Left ventricle myocardium inferior (tissue), 1 donor: ENCODE data around the gene SFMBT1. TPM values are rescaled to one million over a fixed set of nuclear protein-coding genes. Genes with fewer than 3 reads are reported as not detected.
"Not testable (repeated sequence)": the region's sequence is repeated elsewhere in the genome, so short reads cannot be mapped to it uniquely, and the experiment has no call there.

ENCODE experiments used
- DNase-seq: peaks from one replicate; pipeline ENCODE4 v3.0.0-alpha.2; 2020
- H3K27ac ChIP-seq: fragments of 200-600 bp; replicated peaks from 2 replicates; pipeline ENCODE4 v1.8.0; 2021
- H3K27me3 ChIP-seq: fragments of 200-600 bp; 2 replicates; pipeline ENCODE4 v1.8.0; 2021; ENCODE audit warnings: low read depth
- H3K36me3 ChIP-seq: fragments of 200-600 bp; 2 replicates; pipeline ENCODE4 v1.8.0; 2021
- H3K4me1 ChIP-seq: fragments of 200-600 bp; 2 replicates; pipeline ENCODE4 v1.8.0; 2021
- H3K4me3 ChIP-seq: fragments of 200-600 bp; 2 replicates; pipeline ENCODE4 v1.8.0; 2021; ENCODE audit warnings: mild to moderate bottlenecking, moderate library complexity
- H3K9me3 ChIP-seq: fragments of 200-600 bp; replicated peaks from 2 replicates; pipeline ENCODE4 v1.8.0; 2021
- intact Hi-C: fragments of 100-400 bp; cut with micrococcal nuclease; formaldehyde crosslinking; loops from one replicate; pipeline ENCODE4 v1.11.0; 2022
- total RNA-seq: library from RNA; stranded (reverse); fragmentation: NEBNext Ultra II Directional; extraction: Animal tissue kit (Norgen Biotek cat#: 25700); gene quantifications from one replicate; pipeline ENCODE4 v1.2.1, GENCODE V29; 2021
- TF ChIP-seq, protein P1 (sequence below): fragments of 200-600 bp; IDR thresholded peaks from 2 replicates; pipeline ENCODE4 v1.8.0; 2021; ENCODE audit warnings: antibody characterized with exemption, mild to moderate bottlenecking, borderline replicate concordance
- donor health status: DM: no; HTN: yes; CAD: no; lungs with severe emphysema.

Gene SFMBT1
- total RNA-seq, 1 donor from 2014 or later: 15.9 TPM

DNA sequence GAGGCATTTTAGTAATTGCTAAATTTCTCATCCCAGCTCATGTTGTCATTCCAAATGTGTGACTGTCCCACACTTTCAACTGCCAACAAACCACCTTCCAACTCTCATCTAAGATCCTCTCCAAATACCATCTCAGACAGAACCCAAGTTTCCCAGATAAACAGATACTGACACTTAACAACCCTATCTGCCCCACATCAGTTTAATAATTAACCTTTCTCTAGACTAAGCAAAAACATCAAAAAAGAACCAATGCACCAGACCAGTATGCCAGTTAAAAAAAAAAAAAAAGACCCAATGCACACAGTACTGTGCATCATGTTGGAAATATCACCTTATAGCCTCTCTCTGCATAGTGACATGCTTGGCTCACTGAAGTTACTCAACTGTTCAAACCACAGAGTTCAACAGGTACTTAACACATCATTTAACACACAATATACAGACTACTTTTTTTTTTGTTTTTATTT is 5.5 kb downstream of the SFMBT1 start:
- Histone ChIP-seq H3K27ac (no peak overlapping the region), H3K9me3 (no peaks in the 10 kb centered on the region), H3K27me3 (no peaks in the 10 kb centered on the region), H3K4me1 (peaks cover 48% of the 10 kb centered on the region), H3K4me3 (no peak overlapping the region), H3K36me3 (no peaks in the 10 kb centered on the region)
- TF ChIP-seq, protein P1, sequence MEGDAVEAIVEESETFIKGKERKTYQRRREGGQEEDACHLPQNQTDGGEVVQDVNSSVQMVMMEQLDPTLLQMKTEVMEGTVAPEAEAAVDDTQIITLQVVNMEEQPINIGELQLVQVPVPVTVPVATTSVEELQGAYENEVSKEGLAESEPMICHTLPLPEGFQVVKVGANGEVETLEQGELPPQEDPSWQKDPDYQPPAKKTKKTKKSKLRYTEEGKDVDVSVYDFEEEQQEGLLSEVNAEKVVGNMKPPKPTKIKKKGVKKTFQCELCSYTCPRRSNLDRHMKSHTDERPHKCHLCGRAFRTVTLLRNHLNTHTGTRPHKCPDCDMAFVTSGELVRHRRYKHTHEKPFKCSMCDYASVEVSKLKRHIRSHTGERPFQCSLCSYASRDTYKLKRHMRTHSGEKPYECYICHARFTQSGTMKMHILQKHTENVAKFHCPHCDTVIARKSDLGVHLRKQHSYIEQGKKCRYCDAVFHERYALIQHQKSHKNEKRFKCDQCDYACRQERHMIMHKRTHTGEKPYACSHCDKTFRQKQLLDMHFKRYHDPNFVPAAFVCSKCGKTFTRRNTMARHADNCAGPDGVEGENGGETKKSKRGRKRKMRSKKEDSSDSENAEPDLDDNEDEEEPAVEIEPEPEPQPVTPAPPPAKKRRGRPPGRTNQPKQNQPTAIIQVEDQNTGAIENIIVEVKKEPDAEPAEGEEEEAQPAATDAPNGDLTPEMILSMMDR: no peak
- no peak for DNase-seq
- intact Hi-C loops: no loop called here

DNA sequence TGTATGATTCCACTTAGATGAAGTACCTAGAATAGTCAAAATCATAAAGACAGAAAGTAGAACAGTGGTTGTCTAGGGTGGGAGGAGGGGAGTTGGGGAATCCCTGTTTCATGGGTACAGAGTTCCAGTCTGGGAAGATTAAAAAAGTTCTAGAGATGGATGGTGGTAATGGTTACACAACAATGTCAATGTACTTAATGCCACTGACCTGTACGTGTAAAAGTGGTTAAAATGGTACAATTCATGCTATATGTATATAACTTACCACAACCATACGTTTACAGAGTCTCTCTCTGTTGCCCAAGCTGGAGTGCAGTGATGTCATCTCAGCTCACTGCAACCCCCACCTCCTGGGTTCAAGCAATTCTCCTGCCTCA is 6.5 kb downstream of the SFMBT1 start:
- peaks cover 42% of the 10 kb centered on the region for H3K4me1 ChIP-seq
- H3K9me3 ChIP-seq: no peaks in the 10 kb centered on the region
- no peaks in the 10 kb centered on the region for H3K27me3 ChIP-seq
- H3K27ac ChIP-seq: no peak overlapping the region
- intact Hi-C loops: no loop called here
- H3K4me3 ChIP-seq: no peak overlapping the region
- no peak for DNase-seq
- H3K36me3 ChIP-seq: no peaks in the 10 kb centered on the region
- TF ChIP-seq, protein P1: no peak

DNA sequence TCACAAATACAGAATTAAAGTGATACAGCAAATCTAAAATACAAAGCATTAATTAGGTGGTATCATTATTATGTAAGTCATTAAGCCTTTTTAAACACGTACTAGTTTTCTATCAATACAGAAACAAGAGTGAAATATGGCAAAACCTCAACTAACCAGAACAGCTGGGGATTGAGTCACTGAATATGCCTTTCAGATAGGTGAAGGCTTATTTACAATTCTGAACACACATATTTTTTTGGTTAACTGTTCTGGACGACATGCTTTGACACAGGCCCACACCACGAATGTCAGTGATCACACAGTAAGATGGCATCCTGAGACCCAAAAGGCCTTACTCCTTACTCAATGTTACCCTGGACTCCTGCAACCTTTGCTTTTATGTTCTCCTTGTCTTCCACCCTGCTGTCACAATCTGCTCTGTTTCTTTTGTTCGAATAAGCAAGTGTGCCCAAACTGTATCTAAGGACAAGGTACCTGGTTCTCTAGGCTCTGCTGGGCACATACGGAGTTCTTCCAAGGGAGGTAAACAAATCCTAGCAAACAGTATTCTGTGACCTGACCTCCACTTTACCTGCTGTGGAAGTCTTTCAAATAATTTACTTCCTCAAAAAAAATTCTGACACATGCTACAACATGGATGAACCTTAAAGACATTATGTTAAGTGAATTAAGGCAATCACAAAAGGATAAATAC is 7.0 kb downstream of the SFMBT1 start:
- Histone ChIP-seq H3K27ac (no peak overlapping the region), H3K27me3 (no peaks in the 10 kb centered on the region), H3K36me3 (no peaks in the 10 kb centered on the region), H3K4me1 (peaks cover 37% of the 10 kb centered on the region), H3K9me3 (no peaks in the 10 kb centered on the region), H3K4me3 (no peak overlapping the region)
- TF ChIP-seq, protein P1: no peak
- no peak for DNase-seq
- intact Hi-C loops: no loop called here

DNA sequence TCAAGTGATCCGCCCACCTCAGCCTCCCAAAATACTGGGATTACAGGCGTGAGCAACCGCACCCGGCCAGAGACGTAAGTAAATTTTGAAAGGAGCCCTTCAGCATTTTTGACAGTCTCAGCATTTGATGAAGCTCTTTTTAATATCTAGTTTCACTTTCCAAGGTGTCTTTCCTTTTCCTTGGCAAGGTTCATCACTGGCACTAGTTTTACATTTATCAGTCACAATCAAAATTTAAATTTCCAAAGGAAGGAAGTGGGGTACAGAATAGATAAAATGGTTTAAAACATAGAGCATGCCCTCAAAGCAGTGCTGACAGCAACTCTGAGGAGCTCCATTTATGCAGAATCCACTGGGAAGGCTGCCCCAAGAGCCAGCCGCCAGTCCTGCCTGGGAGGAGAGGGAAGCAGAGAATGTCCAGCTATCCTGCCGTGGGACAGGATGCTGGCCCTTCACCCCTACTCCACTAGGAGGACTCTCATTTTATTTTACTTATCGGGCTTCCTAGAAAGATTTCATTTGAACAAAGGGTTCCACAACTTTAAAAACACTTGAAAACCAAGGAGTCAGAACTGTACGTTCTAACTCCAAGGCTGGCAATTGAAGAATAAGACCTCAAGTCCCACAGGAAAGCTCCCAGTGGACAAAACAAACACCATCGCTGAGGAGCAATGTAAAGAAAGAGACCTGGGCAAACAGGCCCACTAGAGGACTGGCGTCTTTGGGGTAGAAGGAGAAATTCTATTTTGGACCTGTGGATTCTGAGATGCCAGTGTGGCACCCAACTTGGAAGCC is 9.9 kb downstream of the SFMBT1 start:
- Histone ChIP-seq H3K27ac (no peak overlapping the region), H3K36me3 (no peaks in the 10 kb centered on the region), H3K27me3 (no peaks in the 10 kb centered on the region), H3K4me3 (no peak overlapping the region), H3K9me3 (no peaks in the 10 kb centered on the region), H3K4me1 (peaks cover 18% of the 10 kb centered on the region)
- intact Hi-C loops: no loop called here
- no peak for DNase-seq
- TF ChIP-seq, protein P1: no peak

DNA sequence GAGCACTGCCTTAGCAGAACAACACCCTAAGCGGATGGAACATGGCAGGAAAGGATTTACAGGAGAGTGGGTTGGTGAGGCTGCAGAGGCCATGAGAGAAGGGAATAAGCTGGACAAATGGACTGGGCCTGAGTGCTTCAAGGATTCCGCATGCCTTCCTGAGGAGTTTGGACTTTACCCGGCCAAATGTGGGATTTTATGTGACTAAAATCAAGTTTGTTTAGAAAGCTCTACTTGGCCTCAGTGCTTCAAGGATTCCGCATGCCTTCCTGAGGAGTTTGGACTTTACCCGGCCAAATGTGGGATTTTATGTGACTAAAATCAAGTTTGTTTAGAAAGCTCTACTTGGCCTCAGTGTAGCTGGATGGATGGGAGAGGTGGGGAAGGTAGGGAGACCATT is 10.9 kb downstream of the SFMBT1 start:
- H3K36me3 ChIP-seq, intact Hi-C loops, H3K27ac ChIP-seq, DNase-seq, H3K27me3 ChIP-seq, H3K4me3 ChIP-seq, H3K9me3 ChIP-seq: not testable (repeated sequence)
- peaks cover 10% of the 10 kb centered on the region for H3K4me1 ChIP-seq

DNA sequence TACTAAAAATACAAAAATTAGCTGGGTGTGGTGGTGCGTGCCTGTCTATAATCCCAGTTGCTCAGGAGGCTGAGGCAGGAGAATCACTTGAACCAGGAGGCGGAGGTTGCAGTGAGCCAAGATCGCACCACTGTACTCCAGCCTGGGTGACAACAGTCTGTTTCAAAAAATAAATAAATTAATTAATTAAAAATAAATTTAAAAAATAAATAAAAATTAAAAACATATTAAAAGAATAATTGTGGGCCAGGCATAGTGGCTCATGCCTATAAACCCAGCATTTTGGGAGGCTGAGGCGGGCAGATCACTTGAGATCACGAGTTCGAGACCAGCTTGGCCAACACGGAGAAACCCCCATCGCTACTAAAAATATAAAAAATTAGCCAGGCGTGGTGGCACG is 11.5 kb downstream of the SFMBT1 start:
- intact Hi-C loops, H3K36me3 ChIP-seq, H3K27me3 ChIP-seq, H3K9me3 ChIP-seq, H3K27ac ChIP-seq, H3K4me3 ChIP-seq, DNase-seq: not testable (repeated sequence)
- H3K4me1 ChIP-seq: peaks cover 10% of the 10 kb centered on the region
